ENCODE measurements around the gene ASTN1. TPM values are rescaled to one million over a fixed set of nuclear protein-coding genes. Genes with fewer than 3 reads are reported as not detected.

Gene ASTN1
- total and polyA plus RNA-seq, 11 donors, result 0.15 to 3.6 (median 0.44) TPM

DNA sequence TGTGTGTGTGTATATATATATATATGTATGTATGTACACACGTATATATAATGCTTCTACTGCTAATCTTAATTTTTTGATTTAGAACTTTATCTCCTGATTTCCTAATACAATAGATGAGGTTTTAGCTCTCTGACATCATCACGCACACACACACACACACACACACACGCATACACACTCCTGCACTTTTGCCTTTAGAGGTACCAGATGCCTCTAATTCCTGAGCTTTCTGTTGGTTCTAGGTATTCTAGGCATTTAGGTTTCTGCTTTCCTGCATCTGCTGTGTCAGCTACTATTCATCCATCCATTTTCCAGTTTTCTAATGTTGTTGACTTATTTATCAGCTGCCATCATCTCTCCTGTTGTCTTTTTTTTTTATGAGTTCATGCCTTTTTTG lies 348.3 kb downstream of the ASTN1 start:
- TF ChIP-seq POLR2A (IDR thresholded peaks at IDR 0.05) (no peak), CTCF (IDR thresholded peaks at IDR 0.05) (no peak)
- DNase-seq (no peak), ATAC-seq (no peak)
- Histone ChIP-seq H3K4me1 (no peaks in the 10 kb centered on the region), H3K27me3 (no peaks in the 10 kb centered on the region), H3K27ac (no peak overlapping the region), H3K9me3 (no peaks in the 10 kb centered on the region), H3K36me3 (no peaks in the 10 kb centered on the region), H3K4me3 (no peak overlapping the region)
- 88 to 94% (median 90%) methylated on average over 3 of the region's 3 CpGs for WGBS, 4 donors
- intact Hi-C loops (cut with DNase I), result no loop called here

- no peaks in the 10 kb centered on the region for H3K36me3 ChIP-seq
- no peaks in the 10 kb centered on the region for H3K9me3 ChIP-seq
- no peaks in the 10 kb centered on the region for H3K27me3 ChIP-seq
- H3K4me1 ChIP-seq, result no peaks in the 10 kb centered on the region
- intact Hi-C loops (cut with DNase I), result no loop called here
- TF ChIP-seq POLR2A (IDR thresholded peaks at IDR 0.05), result no peak
- ATAC-seq, result no peak
- no peak overlapping the region for H3K4me3 ChIP-seq
- no peak for DNase-seq
- H3K27ac ChIP-seq, result no peak overlapping the region
- 79 to 89% (median 83%) methylated on average over 6 of the region's 6 CpGs for whole genome bisulfite sequencing, 4 donors
These were observed 348.9 kb downstream of the ASTN1 start for GRCh38 chr1:176815621-176816020.

- DNase-seq (no peak), ATAC-seq (no peak)
- no peaks in the 10 kb centered on the region for H3K9me3 ChIP-seq
- H3K27me3 ChIP-seq, result no peaks in the 10 kb centered on the region
- H3K4me3 ChIP-seq, result no peak overlapping the region
- TF ChIP-seq POLR2A (IDR thresholded peaks at IDR 0.05) (no peak), CTCF (IDR thresholded peaks at IDR 0.05) (no peak)
- H3K36me3 ChIP-seq, result no peaks in the 10 kb centered on the region
- H3K4me1 ChIP-seq, result no peaks in the 10 kb centered on the region
- intact Hi-C loops (cut with DNase I), result no loop called here
- no peak overlapping the region for H3K27ac ChIP-seq
- WGBS, 4 donors, result 43 to 48% (median 46%) methylated on average over 4 of the region's 4 CpGs
These were observed 352.8 kb downstream of the ASTN1 start for GRCh38 chr1:176811511-176812288.

DNA sequence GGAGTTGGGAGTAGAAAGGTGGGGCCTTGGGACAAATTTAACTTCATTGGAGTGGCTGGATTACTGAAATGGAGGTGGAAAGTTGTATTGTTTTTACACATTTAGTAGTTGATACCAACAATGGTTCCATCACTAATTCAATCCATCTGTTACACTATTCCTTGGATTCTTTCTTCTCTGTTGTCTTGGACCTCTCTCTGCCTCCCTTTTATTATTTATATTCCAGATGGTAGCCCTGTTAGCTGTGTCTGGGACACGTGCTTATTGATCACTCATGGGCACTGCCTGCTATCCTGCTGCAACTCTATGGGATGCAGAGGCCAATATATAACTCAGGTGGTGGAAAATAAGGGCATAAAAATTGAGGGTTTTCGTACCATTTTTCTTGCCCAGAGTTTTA lies 355.2 kb downstream of the ASTN1 start:
- ATAC-seq (no peak), DNase-seq (no peak)
- H3K27me3 ChIP-seq, result no peaks in the 10 kb centered on the region
- no peaks in the 10 kb centered on the region for H3K9me3 ChIP-seq
- intact Hi-C loops (cut with DNase I), result no loop called here
- no peaks in the 10 kb centered on the region for H3K4me1 ChIP-seq
- no peaks in the 10 kb centered on the region for H3K36me3 ChIP-seq
- H3K4me3 ChIP-seq, result no peak overlapping the region
- H3K27ac ChIP-seq, result no peak overlapping the region
- TF ChIP-seq POLR2A (IDR thresholded peaks at IDR 0.05), result no peak
- TF ChIP-seq CTCF (IDR thresholded peaks at IDR 0.05), result no peak
- WGBS, 4 donors, result 82 to 90% (median 86%) methylated on average over 2 of the region's 2 CpGs

MicroRNA genes within 50 kb of the gene (microRNA counts, 767-probe panel; counts per million panel counts)
- 0 to 71.6 counts per million in 2 donors for microRNA hsa-miR-488-3p

Small RNA genes lying within 50 kb of the gene (microRNA-seq; reads per million reads assigned to microRNA genes)
- gene MIR488, result 0.60 to 1.9 (median 1.2) reads per million in 4 donors

Other genes starting within 250 kb of the ASTN1 start
- 1 to 10 TPM in 1 of 9 donors, under 1 TPM in 8; 0.11 to 1.2 (median 0.22) TPM for gene BRINP2, start 6.2 kb upstream of the ASTN1 start, total RNA-seq
- gene BRINP2, start 6.2 kb upstream of the ASTN1 start, polyA plus RNA-seq, result under 1 TPM; 0.12 to 0.15 TPM

All from heart left ventricle (tissue), 16 donors.